Stimulated activated CD4-positive, alpha-beta T cell treated with anti-CD3 and anti-CD28 coated beads, Interleukin-12 subunit alpha, Interleukin-12 subunit beta, amount 100 ng/mL, for 4 hours (primary cell): Measurements from ENCODE around the gene RHEX.
"Not testable (repeated sequence)": the region's sequence is repeated elsewhere in the genome, so short reads cannot be mapped to it uniquely, and the experiment has no call there.

Source experiments
- DNase-seq: peaks from one replicate; pipeline ENCODE4 v3.0.0-alpha.2; 2020

RHEX gene

GRCh38 chr1:206060844-206061243, 7.9 kb downstream of the RHEX start:
- DNase-seq = no peak

- no peak for DNase-seq
Observed at GRCh38 chr1:206062464-206062863, 9.5 kb downstream of the RHEX start.

GRCh38 chr1:206064001-206064400, 11.0 kb downstream of the RHEX start:
- DNase-seq = not testable (repeated sequence)

GRCh38 chr1:206064501-206064900, 11.5 kb downstream of the RHEX start:
- not testable (repeated sequence) for DNase-seq

- DNase-seq = no peak
Observed at GRCh38 chr1:206065547-206066145, 12.7 kb downstream of the RHEX start.

- DNase-seq = no peak
Observed at GRCh38 chr1:206066479-206067171, 13.7 kb downstream of the RHEX start.

GRCh38 chr1:206067486-206068227, 14.7 kb downstream of the RHEX start:
- DNase-seq = no peak

- DNase-seq = no peak
Observed at GRCh38 chr1:206068314-206068713, 15.3 kb downstream of the RHEX start.

- DNase-seq = no peak
Observed at GRCh38 chr1:206070627-206071304, 17.8 kb downstream of the RHEX start.

GRCh38 chr1:206074839-206075238, 21.9 kb downstream of the RHEX start:
- no peak for DNase-seq

- DNase-seq = no peak
Observed at GRCh38 chr1:206075786-206076755, 23.1 kb downstream of the RHEX start.

- no peak for DNase-seq
Observed at GRCh38 chr1:206079135-206079534, 26.2 kb downstream of the RHEX start.

GRCh38 chr1:206080026-206080820, 27.2 kb downstream of the RHEX start:
- DNase-seq = no peak

- no peak for DNase-seq
Observed at GRCh38 chr1:206081856-206082255, 28.9 kb downstream of the RHEX start.

- no peak for DNase-seq
Observed at GRCh38 chr1:206082831-206083695, 30.1 kb downstream of the RHEX start.

GRCh38 chr1:206083750-206084149, 30.8 kb downstream of the RHEX start:
- DNase-seq = no peak

GRCh38 chr1:206087091-206087490, 34.1 kb downstream of the RHEX start:
- DNase-seq = no peak

GRCh38 chr1:206089341-206089740, 36.4 kb downstream of the RHEX start:
- DNase-seq = no peak

- no peak for DNase-seq
Observed at GRCh38 chr1:206094024-206094423, 41.1 kb downstream of the RHEX start.

- no peak for DNase-seq
Observed at GRCh38 chr1:206097381-206097780, 44.4 kb downstream of the RHEX start.
